Right ventricle myocardium superior (tissue), 1 donor: ENCODE measurements around the gene ECSIT. TPM values are rescaled to one million over a fixed set of nuclear protein-coding genes. Genes with fewer than 3 reads are reported as not detected.
"Not testable (repeated sequence)": the region's sequence is repeated elsewhere in the genome, so short reads cannot be mapped to it uniquely, and the experiment has no call there.

Source experiments
- ATAC-seq: fragments of 200-7000 bp; cut with Tn5 transposase; one replicate; pipeline ENCODE4 v1.9.1; 2020; ENCODE audit warnings: mild to moderate bottlenecking; ENCODE audit not compliant: poor library complexity
- DNase-seq: peaks from one replicate; pipeline ENCODE4 v3.0.0-alpha.2; 2020
- intact Hi-C: fragments of 100-400 bp; cut with DNase I; formaldehyde crosslinking; loops from one replicate; pipeline ENCODE4 v1.11.2; 2022
- total RNA-seq: library from RNA; stranded (reverse); fragmentation: NEBNext Ultra II Directional; extraction: Animal tissue kit (Norgen Biotek cat#: 25700); gene quantifications from one replicate; pipeline ENCODE4 v1.2.1, GENCODE V29; 2021
- donor health status: DM: no; HTN: yes; CAD: no; lungs with severe emphysema.

Gene ECSIT
- total RNA-seq, 1 donor from 2014 or later, result 178 TPM

- DNase-seq, result peak; percentile 93
- intact Hi-C loops, result no loop called here
- ATAC-seq, result peak; percentile 93
These were observed 46.4 kb downstream of the ECSIT start for GRCh38 chr19:11482384-11483050.

DNA sequence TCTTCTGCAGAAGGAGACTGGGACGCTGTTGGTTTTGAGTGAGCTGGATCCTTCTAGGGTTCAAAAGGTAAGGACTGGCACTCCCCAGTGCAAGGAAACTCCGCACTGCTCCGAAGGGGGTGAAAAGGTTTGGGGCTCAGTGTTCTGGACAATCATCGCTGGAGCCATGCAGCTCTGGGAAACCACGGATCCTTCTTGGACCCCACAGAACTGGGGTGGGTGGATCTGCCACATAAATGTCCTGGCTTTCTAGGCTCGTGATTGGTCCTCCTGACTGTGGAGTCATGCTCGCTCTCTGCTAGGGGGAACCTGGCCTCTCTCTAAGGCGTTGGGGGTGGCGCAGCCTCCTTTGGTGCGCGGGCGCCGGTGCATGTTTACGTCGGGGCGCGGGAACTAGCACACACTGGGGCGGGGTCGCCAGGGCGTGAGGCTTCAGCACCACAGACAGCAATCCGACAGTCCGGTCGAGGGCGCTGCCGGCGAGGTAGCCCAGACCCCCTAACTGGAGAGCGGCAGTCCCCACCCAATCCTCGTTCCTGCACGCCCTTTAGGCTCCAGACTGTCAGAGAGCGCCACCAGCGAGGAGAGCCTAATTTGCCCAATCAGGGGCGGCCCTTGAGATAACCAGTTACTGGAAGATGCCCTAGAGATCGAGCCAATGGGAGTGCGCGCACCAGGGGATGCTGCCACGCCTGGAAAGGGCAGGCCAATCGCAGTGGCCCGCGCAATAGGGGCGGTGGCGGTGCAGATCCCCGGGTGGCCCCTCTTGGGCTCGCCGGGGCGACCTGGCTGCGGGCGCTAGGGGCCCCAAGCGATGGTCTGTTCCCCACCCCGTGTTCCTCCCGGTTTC lies 47.2 kb downstream of the ECSIT start:
- ATAC-seq (peak; percentile 76), DNase-seq (peak; percentile 83)
- intact Hi-C loops, result no loop called here

- ATAC-seq, result no peak
- intact Hi-C loops, result no loop called here
- no peak for DNase-seq
These were observed 48.0 kb downstream of the ECSIT start, which contains the start of gene ELAVL3 for GRCh38 chr19:11480715-11481533. ELAVL3 (minus strand) TSS chr19:11481046; CDS start chr19:11480608, 438 bp downstream.

- DNase-seq (no peak), ATAC-seq (no peak)
- intact Hi-C loops, result no loop called here
These were observed 48.8 kb downstream of the ECSIT start for GRCh38 chr19:11479898-11480714.

DNA sequence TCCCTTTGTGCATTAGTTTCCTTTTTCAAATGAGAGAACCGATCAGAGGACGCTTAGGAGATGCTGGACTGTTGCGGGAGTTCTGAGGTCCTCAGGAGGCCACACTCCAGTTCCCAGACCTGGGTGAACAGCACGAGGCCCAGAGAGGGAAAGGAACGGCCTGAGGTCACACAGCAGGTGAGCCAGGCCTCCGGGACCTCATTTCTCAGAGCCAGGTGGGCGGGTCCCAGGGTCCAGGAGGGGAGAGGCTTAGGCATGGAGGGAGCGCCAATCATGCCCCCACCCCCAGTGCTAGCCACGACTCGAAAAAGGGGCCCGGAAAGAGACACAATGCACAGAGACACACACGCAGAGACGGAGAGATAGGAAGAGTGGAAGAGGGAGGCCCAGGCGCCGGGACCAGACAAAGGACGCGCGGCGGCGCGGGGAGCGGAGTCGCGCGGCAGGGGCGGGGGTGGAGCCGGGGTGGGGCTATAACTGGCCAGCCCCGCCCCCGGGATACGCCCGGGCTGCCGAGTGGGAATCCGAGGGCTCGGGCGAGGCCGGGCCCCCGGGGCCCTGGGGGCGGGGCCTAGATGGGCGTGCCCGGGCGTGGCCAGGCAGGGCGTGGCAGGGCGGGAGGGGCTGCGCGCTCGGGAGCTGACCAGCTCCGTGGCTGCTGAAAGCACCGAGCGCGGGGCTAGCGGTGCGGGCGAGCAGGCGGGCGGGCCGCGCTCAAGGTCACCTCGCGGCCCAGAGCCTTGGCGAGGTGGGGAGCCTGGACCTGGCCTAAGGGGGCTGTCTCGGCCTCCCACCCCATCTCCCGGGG lies 49.6 kb downstream of the ECSIT start:
- peak; percentile 5 for ATAC-seq

GRCh38 chr19:11478167-11479089 lies 50.5 kb downstream of the ECSIT start:
- ATAC-seq (no peak), DNase-seq (no peak)
- intact Hi-C loops, result no loop called here

More for the DNA sequence above, 49.6 kb downstream of the ECSIT start:
- intact Hi-C loops, result no loop called here
- no peak for DNase-seq

GRCh38 chr19:11475861-11476260 lies 53.1 kb downstream of the ECSIT start:
- ATAC-seq (no peak), DNase-seq (no peak)
- intact Hi-C loops, result no loop called here

GRCh38 chr19:11475343-11475742 lies 53.6 kb downstream of the ECSIT start:
- intact Hi-C loops, result not testable (repeated sequence)

DNA sequence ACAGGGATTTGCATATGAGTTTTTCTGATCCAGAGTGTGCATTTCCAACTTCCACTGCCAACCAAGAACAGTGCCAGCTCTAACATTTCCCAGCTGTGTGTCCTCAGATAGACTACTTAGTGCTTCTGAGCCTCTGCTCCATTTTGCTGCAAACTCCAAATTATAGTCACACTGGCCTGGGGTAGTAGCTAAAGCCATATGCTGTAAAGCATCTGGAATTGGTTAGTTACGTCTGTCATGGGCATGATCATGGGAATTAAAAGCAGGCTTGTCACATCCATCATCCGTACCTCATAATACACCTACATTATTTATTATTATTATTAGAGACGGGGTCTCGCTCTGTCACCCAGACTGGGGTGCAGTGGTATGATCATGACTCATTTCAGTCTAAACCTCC lies 55.2 kb downstream of the ECSIT start:
- intact Hi-C loops, result no loop called here
- ATAC-seq (no peak), DNase-seq (no peak)

More at GRCh38 chr19:11475343-11475742, 53.6 kb downstream of the ECSIT start:
- not testable (repeated sequence) for DNase-seq, ATAC-seq

DNA sequence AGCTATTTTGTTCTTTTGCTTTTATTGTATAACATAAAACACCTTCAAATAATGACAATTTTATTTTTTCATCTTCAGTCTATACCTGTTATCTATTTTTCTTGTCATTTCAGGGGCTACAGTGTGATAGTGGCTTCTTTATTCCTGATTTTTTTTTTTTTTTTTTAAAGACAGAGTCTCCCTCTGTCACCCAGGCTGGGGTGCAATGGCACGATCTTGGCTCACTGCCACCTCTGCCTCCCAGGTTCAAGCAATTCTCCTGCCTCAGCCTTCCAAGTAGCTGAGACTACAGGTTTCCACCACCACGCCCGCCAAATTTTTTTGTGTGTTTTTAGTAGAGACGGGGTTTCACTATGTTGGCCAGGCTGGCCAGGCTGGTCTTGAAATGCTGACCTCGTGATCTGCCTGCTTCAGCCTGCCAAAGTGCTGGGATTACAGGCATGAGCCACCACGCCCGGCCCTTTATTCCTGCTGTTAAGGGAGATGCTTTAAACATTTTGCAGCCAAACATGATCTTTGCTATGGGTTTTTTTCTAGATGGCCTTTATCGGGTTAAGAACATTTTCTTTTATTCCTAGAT lies 60.6 kb downstream of the ECSIT start:
- DNase-seq, intact Hi-C loops, ATAC-seq: not testable (repeated sequence)

DNA sequence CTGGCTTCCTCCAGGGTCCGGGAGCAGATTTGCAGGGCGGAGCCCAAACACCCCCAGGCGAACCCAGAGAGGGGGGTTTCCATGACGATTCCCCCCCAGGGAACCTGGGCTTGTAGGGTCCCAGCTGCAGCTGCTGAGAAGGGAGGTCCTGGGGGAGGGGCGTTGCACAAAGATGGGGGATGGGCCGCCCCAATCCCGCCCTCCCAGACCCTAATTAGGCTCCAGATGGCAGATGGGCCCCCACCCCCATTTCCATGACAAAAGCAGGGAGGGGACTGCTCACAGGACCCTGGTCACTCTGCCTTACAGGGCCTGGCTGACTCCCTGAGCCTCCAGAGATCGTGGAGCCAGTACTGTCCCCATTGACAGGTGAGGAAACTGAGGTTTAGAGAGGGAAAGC lies 63.3 kb downstream of the ECSIT start:
- intact Hi-C loops, result no loop called here
- ATAC-seq (no peak), DNase-seq (no peak)

GRCh38 chr19:11464333-11465265 lies 64.3 kb downstream of the ECSIT start:
- DNase-seq (no peak), ATAC-seq (no peak)

DNA sequence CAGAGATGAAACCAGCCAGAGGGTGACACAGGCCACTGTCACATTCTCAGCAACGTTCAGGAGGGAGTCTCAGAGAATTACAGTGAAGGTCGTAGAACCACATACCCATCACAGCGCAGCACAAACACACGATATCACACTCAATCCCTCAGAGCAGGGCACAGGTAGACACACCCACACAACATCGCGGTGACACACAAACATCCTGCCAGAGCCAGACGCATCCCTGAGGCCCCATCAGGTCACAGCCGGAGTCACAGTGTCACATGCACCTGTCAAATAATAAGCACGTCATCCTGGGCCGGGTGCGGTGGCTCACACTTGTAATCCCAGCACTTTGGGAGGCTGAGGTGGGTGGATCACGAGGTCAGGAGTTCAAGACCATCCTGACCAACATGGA lies 65.5 kb downstream of the ECSIT start:
- ATAC-seq, result no peak
- intact Hi-C loops, result no loop called here
- no peak for DNase-seq

More at GRCh38 chr19:11464333-11465265, 64.3 kb downstream of the ECSIT start:
- intact Hi-C loops, result no loop called here

DNA sequence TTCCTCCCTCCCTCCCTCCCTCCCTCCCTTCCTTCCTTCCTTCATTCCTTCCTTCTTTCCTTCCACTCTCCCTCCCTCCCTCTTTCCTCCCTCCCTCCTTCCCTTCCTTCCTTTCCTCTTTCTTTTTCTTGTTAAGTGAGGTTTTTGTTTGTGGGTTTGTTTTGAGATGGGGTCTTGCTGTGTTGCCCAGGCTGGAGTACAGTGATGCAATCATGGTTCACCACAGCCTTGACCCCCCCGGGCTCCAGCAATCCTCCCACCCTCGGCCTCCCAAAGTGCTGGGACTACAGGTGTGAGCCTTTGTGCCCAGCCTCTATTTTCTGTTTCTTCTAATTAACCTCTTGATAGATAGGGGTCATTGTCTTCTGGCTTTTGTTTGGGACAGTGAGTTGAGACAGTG lies 67.5 kb downstream of the ECSIT start:
- DNase-seq (no peak), ATAC-seq (no peak)
- intact Hi-C loops, result no loop called here

GRCh38 chr19:11460207-11460606 lies 68.7 kb downstream of the ECSIT start:
- ATAC-seq (no peak), DNase-seq (no peak)
- intact Hi-C loops, result no loop called here
